GM18907 (cell line): ENCODE results near the gene ANKS1A.

Source experiments
- ATAC-seq: cut with Tn5 transposase; IDR thresholded peaks from one replicate; pipeline ENCODE4 v1.9.1; 2021; ENCODE audit warnings: mild to moderate bottlenecking, moderate library complexity; ENCODE audit not compliant: unreplicated experiment

Gene ANKS1A

DNA sequence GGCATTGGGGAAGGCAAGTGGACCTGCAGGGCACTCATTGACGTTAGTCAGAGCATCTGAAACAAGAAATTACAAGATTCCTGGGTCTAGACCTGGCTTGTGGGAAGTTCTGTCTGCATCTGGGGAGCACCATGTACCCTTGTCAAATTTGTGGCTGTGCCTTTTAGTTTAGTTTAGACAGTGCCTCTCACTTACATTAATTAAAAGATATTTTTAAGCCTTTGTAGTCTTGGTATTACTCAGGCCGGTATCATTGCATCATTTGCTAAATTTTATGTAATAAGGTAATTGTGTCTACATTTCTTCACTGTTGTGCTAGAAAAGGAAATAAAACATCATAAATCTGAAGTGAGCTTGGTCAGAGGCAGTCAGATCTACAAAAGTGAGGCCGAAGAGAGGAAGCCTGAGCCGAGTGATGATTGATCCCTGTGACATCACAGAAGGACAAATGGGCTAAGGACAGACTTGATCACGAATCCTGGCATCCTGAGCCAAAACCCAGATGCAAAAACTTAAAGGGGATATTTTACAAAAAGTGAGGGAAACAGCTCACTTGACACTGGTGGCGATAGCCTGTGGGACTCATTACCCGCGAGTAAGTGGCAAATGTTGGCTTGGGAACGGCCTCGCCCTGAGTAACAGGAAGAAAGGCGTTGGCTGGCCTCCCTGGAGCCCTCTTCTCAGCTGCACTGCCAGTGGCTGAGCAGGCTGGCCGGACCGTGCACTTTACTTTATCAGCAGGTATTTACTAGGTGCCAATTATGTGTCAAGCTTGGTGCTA lies 145.5 kb downstream of the ANKS1A start:
- no peak for ATAC-seq

GRCh38 chr6:35035481-35036030 lies 146.5 kb downstream of the ANKS1A start:
- ATAC-seq: no peak

- no peak for ATAC-seq
These were observed 147.2 kb downstream of the ANKS1A start for GRCh38 chr6:35036059-35036827.

DNA sequence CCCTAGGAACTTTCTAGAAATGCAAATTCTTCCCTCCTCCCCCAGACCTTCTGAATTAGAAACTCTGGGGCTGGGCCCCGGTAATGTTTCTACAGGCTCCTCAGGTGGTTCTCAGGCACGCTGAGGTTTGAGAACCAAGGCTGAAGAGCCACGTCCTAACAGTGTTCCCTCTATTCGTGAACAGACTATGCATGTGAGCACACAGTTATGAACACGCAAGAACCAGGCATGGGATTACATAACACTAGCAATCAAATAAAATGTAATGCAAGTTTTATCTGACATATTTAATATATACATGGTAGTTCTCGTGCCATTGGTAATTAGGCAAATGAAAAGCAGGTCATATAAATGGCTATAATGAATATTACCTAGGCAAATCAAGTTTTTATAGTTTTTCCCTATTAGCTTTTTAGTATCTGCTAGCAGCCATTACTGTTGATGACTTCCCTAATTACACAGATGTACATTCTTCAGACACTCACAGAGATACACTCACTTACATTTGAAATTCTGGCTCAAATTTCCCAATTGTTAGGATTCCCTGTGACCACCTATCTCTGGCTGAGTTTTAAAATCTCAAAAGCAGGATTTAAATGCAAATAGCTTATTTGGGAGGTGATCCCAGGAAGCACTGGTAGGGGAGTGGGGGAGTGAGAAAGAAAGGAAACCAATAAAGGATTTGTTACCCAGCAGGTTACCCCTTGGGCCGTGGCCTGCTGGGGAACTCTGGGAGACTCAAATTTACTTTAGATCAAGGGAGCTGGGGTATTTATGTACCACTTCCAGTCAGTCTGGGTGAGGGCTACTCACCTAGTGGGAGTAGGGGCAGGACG lies 148.0 kb downstream of the ANKS1A start:
- no peak for ATAC-seq

GRCh38 chr6:35037664-35038038 lies 148.6 kb downstream of the ANKS1A start:
- no peak for ATAC-seq

DNA sequence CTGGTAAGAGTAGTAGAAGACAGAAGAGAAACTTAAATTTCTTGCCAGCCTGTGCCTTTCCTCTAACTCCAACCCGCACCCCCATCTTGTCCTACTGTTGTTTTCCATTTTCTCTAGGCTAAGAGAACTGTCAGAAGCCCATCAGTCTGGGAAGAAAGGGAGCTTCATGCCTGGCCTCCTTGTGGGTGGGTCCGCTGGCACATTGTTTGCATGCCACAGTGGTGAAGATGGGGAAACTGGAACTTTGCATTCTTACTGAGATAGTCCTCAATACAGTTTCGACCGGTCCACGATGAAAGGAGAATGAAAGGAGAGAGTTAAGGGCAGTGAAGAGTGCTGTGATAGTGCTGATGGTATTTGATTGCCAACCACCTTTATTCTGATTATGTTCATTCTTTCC lies 149.0 kb downstream of the ANKS1A start:
- no peak for ATAC-seq

DNA sequence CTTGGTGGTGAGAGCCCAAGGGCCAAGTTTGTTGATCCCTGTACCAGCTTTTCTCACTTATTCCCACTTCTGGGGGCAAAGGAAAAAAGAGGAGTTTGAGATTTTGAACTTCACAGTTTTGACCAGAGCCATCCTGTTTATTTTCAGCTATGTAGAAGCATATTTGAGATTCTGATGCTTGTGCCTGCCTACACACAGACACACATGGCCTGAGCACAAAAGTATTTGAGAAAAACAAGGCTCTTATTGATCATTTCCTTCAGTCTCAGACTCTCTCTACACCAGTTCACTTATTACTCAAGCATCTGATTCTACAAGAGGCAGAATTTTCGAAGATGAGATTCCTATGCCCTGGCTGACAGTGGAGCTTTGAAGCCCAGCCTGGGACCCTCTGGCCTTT lies 151.3 kb downstream of the ANKS1A start:
- no peak for ATAC-seq

DNA sequence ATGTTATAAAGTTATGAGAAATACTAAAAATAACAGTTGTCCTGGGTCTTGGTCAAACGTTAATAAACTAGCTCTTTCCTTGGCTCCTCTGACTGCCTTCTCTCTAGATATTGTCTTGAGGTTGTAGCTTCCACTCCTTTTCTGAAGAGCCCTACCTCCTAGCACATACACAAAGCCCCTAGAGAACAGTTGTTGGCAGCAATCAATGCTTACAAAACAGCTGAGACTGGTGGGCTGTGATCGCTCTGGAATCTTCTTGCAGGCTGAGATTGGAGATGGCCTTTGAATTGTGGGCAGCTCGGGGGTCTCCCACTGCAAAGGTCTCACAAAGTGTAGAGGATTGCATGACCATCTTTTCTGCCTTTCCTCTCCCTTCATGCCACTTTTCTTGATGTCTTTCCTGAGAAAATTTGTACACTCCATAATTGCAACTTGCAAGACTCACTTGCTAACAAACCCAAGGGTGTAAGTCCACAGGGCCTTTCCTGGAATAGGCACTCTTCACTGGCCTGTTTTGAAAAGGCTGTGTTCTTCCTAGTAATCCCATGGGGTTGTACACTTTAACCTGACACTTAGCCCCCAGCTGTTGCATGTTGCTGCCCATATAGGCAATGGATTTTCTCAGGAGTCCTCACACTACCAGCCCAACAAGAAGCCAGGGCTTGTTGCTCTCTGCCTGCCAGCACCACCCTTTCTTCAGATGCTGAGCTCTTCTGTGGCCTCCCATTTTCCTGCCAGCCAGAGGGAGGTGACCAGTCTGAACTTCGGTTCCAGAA lies 152.2 kb downstream of the ANKS1A start:
- ATAC-seq: no peak

- no peak for ATAC-seq
These were observed 153.2 kb downstream of the ANKS1A start for GRCh38 chr6:35042031-35042815.

DNA sequence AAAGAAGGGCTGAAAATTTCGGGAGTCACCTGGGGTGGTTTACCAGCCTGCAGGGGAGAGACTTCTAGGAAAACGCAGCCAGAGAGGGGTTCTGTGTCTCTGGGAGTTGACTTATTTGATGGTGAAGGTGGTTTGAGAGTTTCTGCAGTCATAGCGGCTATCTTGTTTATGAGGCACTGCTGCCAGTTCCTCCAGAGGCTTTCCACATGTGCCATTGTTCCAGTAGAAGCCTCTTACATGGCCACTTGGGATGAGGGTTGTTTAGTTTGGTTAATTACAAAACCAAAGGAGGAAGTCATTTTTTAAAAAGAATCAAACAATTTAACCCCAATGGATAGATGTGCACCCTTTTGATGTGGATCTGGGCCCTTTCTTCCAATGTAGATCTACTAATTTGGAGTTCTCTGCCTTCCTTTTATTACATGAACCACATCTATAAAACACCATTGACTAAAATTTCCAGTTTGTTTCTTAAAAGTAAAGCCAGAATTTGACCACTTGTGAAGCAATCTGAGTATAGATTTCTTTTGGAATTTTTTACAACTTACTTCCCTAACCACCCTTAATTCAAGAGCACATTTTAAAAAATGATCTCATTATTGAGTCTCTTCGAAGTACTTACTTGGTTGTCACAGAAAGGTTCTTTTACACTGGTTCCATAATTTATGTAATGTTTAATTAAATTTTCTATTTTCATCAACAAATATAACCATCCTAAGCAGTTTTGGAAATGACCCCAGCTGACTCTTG lies 154.5 kb downstream of the ANKS1A start:
- ATAC-seq: no peak

- ATAC-seq: no peak
These were observed 155.2 kb downstream of the ANKS1A start for GRCh38 chr6:35044145-35044745.

GRCh38 chr6:35044761-35045421 lies 155.8 kb downstream of the ANKS1A start:
- ATAC-seq: no peak

GRCh38 chr6:35046103-35046502 lies 157.0 kb downstream of the ANKS1A start:
- ATAC-seq: no peak

DNA sequence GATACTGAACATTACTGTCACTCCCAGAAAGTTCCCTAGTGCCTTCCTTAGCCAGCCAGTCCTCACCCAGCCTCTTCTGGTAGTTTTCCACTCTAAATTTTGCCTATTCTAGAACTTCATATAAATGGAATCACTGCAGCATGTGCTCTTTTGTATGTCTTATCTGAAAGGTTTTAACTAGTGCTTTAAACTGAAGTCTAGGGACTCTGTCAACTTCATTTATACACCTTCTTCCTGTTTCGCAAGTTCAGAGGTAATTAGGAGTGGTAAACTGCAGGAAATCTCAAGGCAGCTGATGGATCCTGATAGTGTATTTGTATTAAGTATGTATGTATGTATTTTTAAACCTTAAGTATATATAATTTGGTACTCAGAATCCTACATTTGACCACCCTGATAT lies 157.8 kb downstream of the ANKS1A start:
- no peak for ATAC-seq

GRCh38 chr6:35047265-35048011 lies 158.4 kb downstream of the ANKS1A start:
- ATAC-seq: no peak

DNA sequence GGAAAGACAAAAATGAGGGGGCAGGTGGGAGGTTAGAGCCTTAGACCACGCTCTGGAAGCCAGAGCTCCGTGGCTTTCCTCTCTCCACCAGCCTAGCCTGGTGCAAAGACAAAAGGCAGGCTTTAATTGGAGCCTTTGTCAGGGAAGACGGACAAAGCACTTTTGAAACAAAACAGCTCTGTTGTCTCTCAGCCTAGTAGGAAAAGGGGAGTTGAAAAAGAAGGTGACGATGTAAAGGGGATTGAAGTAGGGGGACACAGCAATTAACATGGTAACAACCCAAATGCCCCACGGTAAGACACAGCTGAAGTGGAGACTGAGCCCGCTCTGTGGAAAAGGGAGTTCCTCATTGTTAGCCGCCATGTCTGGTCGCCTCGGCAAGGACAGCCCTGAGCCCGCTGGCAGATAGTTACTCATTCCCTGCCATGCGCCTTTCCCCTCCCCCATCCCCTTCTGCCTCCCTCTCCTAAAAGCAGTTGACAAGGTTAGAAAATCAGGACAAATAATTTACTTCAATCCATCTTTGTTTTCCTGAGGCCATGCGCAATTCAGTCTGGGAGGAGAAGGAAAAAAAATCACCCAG lies 159.1 kb downstream of the ANKS1A start:
- no peak for ATAC-seq

DNA sequence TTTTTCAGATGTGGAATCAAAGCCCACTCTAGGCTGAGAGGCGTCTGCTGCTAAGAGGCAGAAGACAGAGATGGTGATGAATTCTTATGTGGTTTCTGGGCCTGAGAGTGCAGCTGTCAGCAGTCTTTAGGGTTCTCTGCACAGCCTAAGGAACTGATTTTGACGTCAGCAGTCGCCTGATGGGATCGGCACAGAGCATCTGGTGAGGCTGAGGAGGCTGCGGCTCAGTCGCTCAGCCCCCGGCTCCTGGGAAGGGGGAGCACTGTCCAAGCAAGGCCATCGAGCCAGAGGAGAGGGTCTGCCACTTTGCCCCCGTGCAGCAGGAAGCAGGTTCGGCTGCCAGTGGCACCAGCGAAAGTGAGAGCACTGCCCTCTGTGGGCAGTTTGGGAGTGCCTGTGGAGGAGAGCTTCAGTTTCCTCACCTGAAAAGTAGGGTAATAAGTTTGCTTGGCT lies 159.6 kb downstream of the ANKS1A start:
- no peak for ATAC-seq
